Cardiac fibroblast (primary cell): Measurements from ENCODE around the gene CYYR1.

Experiments used
- DNase-seq, 2 donors: peaks; one replicate each; pipeline versions ENCODE4 v3.0.0 to v3.0.0-alpha.2; 2010; ENCODE audit warnings: low read depth in 2 of 2
- H3K4me3 ChIP-seq, 2 donors: replicated peaks in 1 of 2; 1 replicate in 1 of 2; 2 replicates in 1 of 2; pipeline ENCODE4 v1.5.1; 2011; ENCODE audit warnings: low read depth in 2 of 2, low read length in 2 of 2, mild to moderate bottlenecking in 2 of 2, moderate library complexity in 1 of 2
- CTCF ChIP-seq: IDR thresholded peaks from one replicate; pipeline ENCODE4 v1.5.1; 2011; ENCODE audit warnings: low read depth, mild to moderate bottlenecking, low read length, inconsistent platforms

CYYR1 gene

GRCh38 chr21:26519142-26519541, 53.9 kb downstream of the CYYR1 start:
- H3K4me3 ChIP-seq, result no peak overlapping the region
- DNase-seq, result no peak
- no peak for TF ChIP-seq CTCF

GRCh38 chr21:26515257-26515656, 57.8 kb downstream of the CYYR1 start:
- H3K4me3 ChIP-seq, result no peak overlapping the region

GRCh38 chr21:26513212-26513611, 59.9 kb downstream of the CYYR1 start:
- peak; percentile 41 to 49 for DNase-seq
- no peak overlapping the region for H3K4me3 ChIP-seq
- no peak for TF ChIP-seq CTCF

More at GRCh38 chr21:26515257-26515656, 57.8 kb downstream of the CYYR1 start:
- no peak for DNase-seq
- no peak for TF ChIP-seq CTCF

- no peak for DNase-seq
- TF ChIP-seq CTCF, result no peak
- H3K4me3 ChIP-seq, result no peak overlapping the region
Observed at GRCh38 chr21:26512664-26513063, 60.4 kb downstream of the CYYR1 start.

GRCh38 chr21:26508903-26509302, 64.2 kb downstream of the CYYR1 start:
- no peak for DNase-seq
- no peak for TF ChIP-seq CTCF
- H3K4me3 ChIP-seq, result no peak overlapping the region

GRCh38 chr21:26506956-26507355, 66.1 kb downstream of the CYYR1 start:
- TF ChIP-seq CTCF, result no peak
- H3K4me3 ChIP-seq, result no peak overlapping the region
- DNase-seq, result peak; percentile 29 to 68

- no peak overlapping the region for H3K4me3 ChIP-seq
- no peak for TF ChIP-seq CTCF
- DNase-seq, result no peak
Observed at GRCh38 chr21:26505211-26505610, 67.9 kb downstream of the CYYR1 start.
